ENCODE measurements around the gene WDR20. TPM values are rescaled to one million over a fixed set of nuclear protein-coding genes. Genes with fewer than 3 reads are reported as not detected.

The WDR20 gene
- total and polyA plus RNA-seq, 2 donors from 2014 or later, result 12.6 to 44.2 TPM

DNA sequence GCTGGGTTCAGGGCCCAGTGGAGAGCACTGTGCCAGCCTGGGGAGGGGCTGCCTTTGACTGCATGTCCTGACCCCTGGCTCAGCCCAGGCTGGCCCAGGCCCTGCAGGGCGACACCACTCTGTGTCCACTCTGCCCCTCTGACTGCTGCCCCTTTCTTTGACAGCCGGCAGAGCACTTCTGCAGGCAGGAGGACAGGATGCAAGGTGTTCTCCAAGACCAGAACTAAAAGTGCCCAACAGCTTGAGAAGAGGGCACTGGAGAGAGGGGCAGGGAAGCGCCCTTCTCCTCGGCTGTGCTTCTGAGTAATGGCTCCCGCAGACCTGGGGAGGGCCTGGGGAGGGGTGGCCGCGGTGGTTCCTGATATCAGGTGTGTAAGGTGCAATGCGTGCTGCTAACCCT lies 72.7 kb downstream of the WDR20 start:
- H3K27me3 ChIP-seq (ENCODE audit: control insufficient read depth, insufficient read depth, low read length), result no peaks in the 10 kb centered on the region
- no peak for FAIRE-seq
- H3K4me1 ChIP-seq (ENCODE audit: control insufficient read depth in 2 of 3, insufficient read depth in 2 of 3, low read depth in 1 of 3, low read length in 3 of 3), result peaks cover 0 to 8% (median 6%) of the 10 kb centered on the region in 3 donors

DNA sequence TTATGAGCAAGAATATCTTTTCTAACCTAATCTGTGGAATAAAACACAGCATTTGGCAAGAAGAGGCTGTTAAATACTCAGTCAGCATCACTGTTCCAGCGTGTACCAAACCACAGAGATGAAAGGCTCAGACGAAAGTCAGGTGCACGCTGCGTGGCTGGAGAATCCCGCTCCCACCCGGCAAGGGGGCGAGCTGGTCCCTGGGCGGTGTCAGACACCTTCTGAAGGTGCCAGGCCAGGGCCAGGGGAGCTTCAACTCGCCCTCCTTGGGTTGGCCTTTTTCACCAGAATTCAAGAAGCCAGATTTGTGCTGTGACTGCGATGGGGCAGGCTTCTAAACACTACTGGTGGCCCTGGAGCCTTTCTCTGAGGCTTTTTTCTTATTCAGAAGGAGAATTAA lies 73.1 kb downstream of the WDR20 start:
- H3K27ac ChIP-seq (ENCODE audit: low read depth in 2 of 2, low read length in 2 of 2), result no peak overlapping the region
- DNase-seq (peak in 1 of 5 donors; percentile 66), FAIRE-seq (no peak)
- peaks cover 0 to 8% (median 6%) of the 10 kb centered on the region in 3 donors for H3K4me1 ChIP-seq (ENCODE audit: control insufficient read depth in 2 of 3, insufficient read depth in 2 of 3, low read depth in 1 of 3, low read length in 3 of 3)
- intact Hi-C loops (cut with DNase I), result no loop called here
- H3K36me3 ChIP-seq (ENCODE audit: control insufficient read depth in 2 of 3, insufficient read depth in 3 of 3, low read length in 3 of 3), result peaks cover 0 to 6% (median 0%) of the 10 kb centered on the region in 3 donors
- H3K9ac ChIP-seq (ENCODE audit: low read length in 3 of 3), result no peak overlapping the region
- H3K4me3 ChIP-seq (ENCODE audit: low read length in 3 of 3), result no peak overlapping the region
- H3K9me3 ChIP-seq (ENCODE audit: control insufficient read depth in 2 of 3, insufficient read depth in 1 of 3, low read length in 3 of 3), result no peaks in the 10 kb centered on the region
- no peaks in the 10 kb centered on the region for H3K27me3 ChIP-seq (ENCODE audit: control insufficient read depth, insufficient read depth, low read length)
- no peak for TF ChIP-seq CTCF (IDR thresholded peaks at IDR 0.05; ENCODE audit: borderline replicate concordance, extremely low read depth, insufficient read depth)

More for the DNA sequence above, 72.7 kb downstream of the WDR20 start:
- Histone ChIP-seq H3K36me3 (ENCODE audit: control insufficient read depth in 2 of 3, insufficient read depth in 3 of 3, low read length in 3 of 3) (peaks cover 0 to 7% (median 0%) of the 10 kb centered on the region in 3 donors), H3K4me3 (ENCODE audit: low read length in 3 of 3) (no peak overlapping the region), H3K27ac (ENCODE audit: low read depth in 2 of 2, low read length in 2 of 2) (no peak overlapping the region), H3K9ac (ENCODE audit: low read length in 3 of 3) (no peak overlapping the region), H3K9me3 (ENCODE audit: control insufficient read depth in 2 of 3, insufficient read depth in 1 of 3, low read length in 3 of 3) (no peaks in the 10 kb centered on the region)
- DNase-seq, result no peak
- TF ChIP-seq CTCF (IDR thresholded peaks at IDR 0.05; ENCODE audit: borderline replicate concordance, extremely low read depth, insufficient read depth), result no peak
- intact Hi-C loops (cut with DNase I), result no loop called here

GRCh38 chr14:102213470-102213869 lies 73.8 kb downstream of the WDR20 start:
- H3K9me3 ChIP-seq (ENCODE audit: control insufficient read depth in 2 of 3, insufficient read depth in 1 of 3, low read length in 3 of 3), result no peaks in the 10 kb centered on the region
- no peak for TF ChIP-seq CTCF (IDR thresholded peaks at IDR 0.05; ENCODE audit: borderline replicate concordance, extremely low read depth, insufficient read depth)
- no peaks in the 10 kb centered on the region for H3K27me3 ChIP-seq (ENCODE audit: control insufficient read depth, insufficient read depth, low read length)
- H3K9ac ChIP-seq (ENCODE audit: low read length in 3 of 3), result no peak overlapping the region
- no peak overlapping the region for H3K27ac ChIP-seq (ENCODE audit: low read depth in 2 of 2, low read length in 2 of 2)
- DNase-seq, result no peak
- no peak for FAIRE-seq
- peaks cover 0 to 8% (median 6%) of the 10 kb centered on the region in 3 donors for H3K4me1 ChIP-seq (ENCODE audit: control insufficient read depth in 2 of 3, insufficient read depth in 2 of 3, low read depth in 1 of 3, low read length in 3 of 3)
- peaks cover 0 to 4% (median 0%) of the 10 kb centered on the region in 3 donors for H3K36me3 ChIP-seq (ENCODE audit: control insufficient read depth in 2 of 3, insufficient read depth in 3 of 3, low read length in 3 of 3)
- no peak overlapping the region for H3K4me3 ChIP-seq (ENCODE audit: low read length in 3 of 3)
- intact Hi-C loops (cut with DNase I), result no loop called here

Measured in kidney (tissue), 14 donors.